Cardiac septum (tissue), 1 donor: Measurements from ENCODE around the gene MBLAC2. TPM values are rescaled to one million over a fixed set of nuclear protein-coding genes. Genes with fewer than 3 reads are reported as not detected.

Experiments
- DNase-seq: peaks from one replicate; pipeline ENCODE4 v3.0.0-alpha.2; 2020; ENCODE audit warnings: low spot score
- intact Hi-C: fragments of 100-400 bp; cut with DNase I; formaldehyde crosslinking; loops from one replicate; pipeline ENCODE4 v1.14.0; 2022
- long read RNA-seq: library from polyadenylated mRNA; unstranded; transcript quantifications from one replicate; pipeline ENCODE4 v2.0.0, GENCODE V29; 2021
- total RNA-seq: library from RNA; stranded (reverse); fragmentation: NEBNext Ultra II Directional; extraction: Animal tissue kit (Norgen Biotek cat#: 25700); gene quantifications from one replicate; pipeline ENCODE4 v1.2.1, GENCODE V29; 2021
- donor health status: DM: no; HTN: no; CAD: no.

MBLAC2 gene
- total RNA-seq, result 2.9 TPM
- long read RNA-seq, full-length matches to known transcripts, result 5 of 5 reads
- long read RNA-seq, partial matches to known transcripts, result 0 of 5 reads
- long read RNA-seq, other reads (novel, unspliced or antisense), result 0 of 5 reads

DNA sequence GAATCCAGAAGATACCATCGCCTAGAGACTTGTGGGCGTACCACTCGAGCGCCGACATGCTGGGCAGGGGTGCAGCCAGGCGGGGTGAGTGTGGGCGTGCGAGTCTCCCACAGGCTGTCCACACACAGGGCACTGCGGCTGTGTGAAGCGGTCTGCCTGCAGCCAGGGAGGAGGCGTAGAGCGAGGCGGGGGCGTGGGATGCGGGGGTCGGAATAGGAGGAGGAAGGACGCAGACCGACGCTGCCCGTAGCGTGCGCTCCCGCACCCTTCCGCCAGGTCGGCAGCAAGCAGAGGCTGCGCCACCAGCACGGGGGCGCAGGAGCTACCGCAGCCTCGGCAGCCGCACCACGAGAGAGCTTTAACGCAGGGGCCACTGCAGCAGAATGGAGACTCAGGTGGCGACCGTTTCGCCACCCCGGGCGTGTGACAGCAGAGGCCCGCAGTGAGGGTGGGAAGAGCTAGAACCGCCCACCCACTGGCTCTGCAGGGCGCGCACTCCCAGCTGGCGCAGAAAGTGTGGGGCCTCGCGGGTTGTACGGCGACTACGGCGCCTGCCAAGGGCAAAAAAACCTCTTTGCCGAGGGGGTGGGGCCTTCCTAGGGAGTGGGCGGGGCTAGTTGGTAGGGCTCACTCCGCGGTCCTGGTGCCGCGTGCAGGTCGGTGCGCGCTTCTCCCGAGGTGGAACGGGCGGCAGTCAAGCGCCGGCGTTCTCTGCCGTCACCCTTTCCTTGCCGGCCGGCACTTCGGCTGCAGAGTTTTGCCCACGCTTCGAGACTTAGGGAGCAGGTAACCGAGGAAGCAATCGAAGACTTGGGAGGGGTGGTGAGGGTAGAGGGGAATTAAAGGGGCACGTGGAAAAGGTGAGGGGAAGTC, at the start of gene MBLAC2, which contains the start of gene POLR3G:
TSS of gene MBLAC2 (minus strand) at position 537 of the 873 bp plus-strand sequence. CDS start at position 58, 479 bp downstream.
TSS of gene POLR3G (plus strand) at position 630 of the 873 bp plus-strand sequence. CDS start 10,704 bp downstream, outside the sequence.
- intact Hi-C loops, result loop anchor here (1.0 to 5.0 kb wide), 2 partner anchors 55 to 62 kb away; partner anchors contain the start of gene LYSMD3
- DNase-seq, result peak; percentile 96

DNA sequence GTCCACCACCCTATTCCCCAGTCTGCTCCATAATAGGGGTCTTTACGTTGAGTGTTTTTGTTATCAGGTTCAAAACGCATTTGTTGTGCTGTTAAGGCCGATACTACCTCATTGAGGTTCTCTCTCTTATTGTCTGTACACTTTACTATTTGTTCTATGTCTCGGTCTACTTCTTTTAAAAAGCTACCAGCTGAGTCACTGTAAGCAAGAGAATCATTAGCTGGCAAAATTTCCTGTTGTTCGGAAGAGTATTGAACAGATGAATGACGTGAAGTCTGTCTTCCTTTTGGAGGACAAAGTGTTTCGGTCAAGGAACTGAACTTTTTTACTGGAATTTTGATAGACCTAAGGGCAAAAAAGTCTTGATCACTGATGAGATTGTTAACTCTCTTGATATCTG, 44.5 kb upstream of the MBLAC2 start:
- no peak for DNase-seq

DNA sequence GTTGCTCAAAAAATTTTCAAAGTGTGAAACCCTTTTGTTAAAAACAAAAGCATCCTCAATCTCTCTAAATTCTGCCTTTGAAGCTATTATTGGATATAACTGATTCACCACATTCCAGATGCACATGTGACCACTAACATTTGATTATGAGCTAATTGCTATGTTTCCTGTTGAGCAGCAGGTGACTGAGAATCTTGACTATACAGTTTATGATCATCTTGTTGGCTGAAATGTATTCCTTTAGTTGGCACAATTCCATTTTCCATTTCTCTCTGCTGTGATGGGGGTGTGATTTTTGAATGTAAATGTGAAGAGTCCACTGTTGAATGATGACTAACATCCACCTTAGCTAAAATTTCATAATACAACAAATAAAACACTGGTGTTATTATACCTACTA, 44.1 kb upstream of the MBLAC2 start:
- no peak for DNase-seq
- intact Hi-C loops, result no loop called here

More for the DNA sequence above, 44.5 kb upstream of the MBLAC2 start:
- intact Hi-C loops, result no loop called here

DNA sequence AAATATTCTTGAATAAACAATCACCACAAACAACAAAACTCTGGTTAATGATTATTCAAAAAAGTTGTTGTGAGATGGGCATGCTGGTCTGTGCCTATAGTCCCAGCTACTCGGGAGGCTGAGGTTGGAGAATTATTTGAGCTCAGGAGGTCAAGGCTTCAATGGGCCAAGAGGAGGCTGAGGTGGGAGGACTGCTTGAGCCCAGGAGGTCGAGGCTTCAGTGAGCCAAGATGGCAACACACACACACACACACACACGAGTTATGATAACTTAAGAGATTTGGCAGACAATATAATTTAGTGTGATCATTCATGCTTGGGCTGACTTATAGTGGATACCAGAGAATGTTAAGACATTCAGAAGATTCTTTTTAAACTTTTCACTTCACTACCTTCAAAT, 39.9 kb upstream of the MBLAC2 start:
- intact Hi-C loops, result no loop called here
- no peak for DNase-seq

- intact Hi-C loops, result no loop called here
- DNase-seq, result no peak
Measured at GRCh38 chr5:90510438-90510837, 35.9 kb upstream of the MBLAC2 start.

DNA sequence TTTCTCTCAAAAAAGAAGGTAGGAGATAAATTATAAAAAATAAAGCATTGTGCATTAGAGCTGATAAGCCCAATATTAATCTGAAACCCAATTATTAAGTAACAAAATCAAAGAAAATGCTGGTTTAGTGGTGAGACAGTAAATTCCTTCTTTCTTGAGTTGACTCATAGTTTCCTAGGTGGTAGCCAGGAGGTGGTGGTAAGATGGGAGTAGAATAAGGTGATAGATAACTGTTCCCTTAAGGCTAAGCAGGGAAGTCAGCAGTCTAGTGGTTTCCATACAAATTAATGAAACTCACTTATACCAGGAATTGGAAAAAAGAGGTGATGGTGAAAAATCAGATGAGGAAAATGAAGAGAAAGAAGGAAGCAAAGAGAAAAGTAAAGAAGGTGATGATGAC, 31.6 kb upstream of the MBLAC2 start:
- intact Hi-C loops, result no loop called here
- DNase-seq, result no peak

- intact Hi-C loops, result no loop called here
- no peak for DNase-seq
Measured at GRCh38 chr5:90504743-90505142, 30.2 kb upstream of the MBLAC2 start.

- no peak for DNase-seq
- intact Hi-C loops, result no loop called here
Measured at GRCh38 chr5:90503596-90503995, 29.0 kb upstream of the MBLAC2 start.

GRCh38 chr5:90495146-90495545, 20.6 kb upstream of the MBLAC2 start:
- no peak for DNase-seq
- intact Hi-C loops, result no loop called here

DNA sequence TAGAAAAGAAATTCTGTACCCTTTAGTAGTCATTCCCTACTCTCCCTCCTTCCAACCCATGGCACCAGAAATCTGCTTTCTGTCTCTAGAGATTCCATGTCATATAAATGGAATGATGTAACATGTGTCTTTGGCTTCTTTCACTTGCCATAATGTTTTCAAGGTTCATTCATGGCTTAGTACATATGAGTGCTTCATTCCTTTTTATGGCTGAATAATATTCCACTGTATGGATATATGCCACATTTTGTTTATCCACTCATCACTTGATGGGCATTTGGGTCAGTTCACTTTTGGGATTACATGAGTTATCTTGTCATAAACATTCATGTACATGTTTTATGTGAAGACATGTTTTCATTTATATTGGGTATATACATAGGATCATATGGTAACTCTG, 19.5 kb upstream of the MBLAC2 start:
- no peak for DNase-seq
- intact Hi-C loops, result no loop called here

DNA sequence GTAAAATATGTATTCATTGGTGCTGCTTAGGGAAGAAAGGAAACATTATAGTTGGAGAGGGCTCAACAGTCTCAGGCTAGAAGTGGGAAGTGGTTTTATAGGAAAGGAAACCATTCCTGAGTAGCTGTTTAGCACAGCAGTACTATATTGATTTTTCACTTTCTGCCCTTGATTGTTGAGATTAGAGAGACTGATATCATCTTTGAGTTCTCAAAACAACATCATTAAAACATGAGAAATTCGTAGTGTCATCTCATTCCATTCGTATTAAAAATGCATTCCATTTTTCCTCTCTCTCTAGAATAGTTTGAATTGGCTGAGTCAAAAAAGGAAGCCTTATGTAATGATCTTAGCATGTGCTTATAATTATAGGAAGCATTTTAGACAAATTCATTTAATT, 14.2 kb upstream of the MBLAC2 start:
- no peak for DNase-seq
- intact Hi-C loops, result no loop called here

- intact Hi-C loops, result no loop called here
- DNase-seq, result no peak
Measured at GRCh38 chr5:90484540-90484939, 10.0 kb upstream of the MBLAC2 start.

GRCh38 chr5:90483206-90483605, 8.6 kb upstream of the MBLAC2 start:
- intact Hi-C loops, result no loop called here
- DNase-seq, result no peak

DNA sequence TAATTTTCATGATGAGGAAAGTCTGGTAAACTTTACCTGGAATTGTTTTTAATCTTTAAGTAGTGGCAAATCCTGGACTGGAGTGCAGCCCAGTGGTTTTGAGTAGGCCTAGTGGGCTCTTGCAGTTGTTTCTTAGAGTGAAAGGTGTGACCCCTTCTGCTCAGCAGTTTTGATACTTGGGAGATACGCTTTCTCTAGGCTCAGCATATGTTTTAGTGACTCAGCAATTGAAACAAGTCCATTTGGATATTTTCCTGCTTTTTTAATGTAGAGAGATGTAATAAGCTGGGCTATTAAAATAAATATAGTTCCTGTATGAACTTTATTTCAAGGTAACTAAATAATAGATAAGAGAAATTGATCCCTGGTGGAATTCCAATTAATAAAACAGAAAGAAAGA, 6.1 kb upstream of the MBLAC2 start:
- intact Hi-C loops, result no loop called here
- DNase-seq, result no peak

DNA sequence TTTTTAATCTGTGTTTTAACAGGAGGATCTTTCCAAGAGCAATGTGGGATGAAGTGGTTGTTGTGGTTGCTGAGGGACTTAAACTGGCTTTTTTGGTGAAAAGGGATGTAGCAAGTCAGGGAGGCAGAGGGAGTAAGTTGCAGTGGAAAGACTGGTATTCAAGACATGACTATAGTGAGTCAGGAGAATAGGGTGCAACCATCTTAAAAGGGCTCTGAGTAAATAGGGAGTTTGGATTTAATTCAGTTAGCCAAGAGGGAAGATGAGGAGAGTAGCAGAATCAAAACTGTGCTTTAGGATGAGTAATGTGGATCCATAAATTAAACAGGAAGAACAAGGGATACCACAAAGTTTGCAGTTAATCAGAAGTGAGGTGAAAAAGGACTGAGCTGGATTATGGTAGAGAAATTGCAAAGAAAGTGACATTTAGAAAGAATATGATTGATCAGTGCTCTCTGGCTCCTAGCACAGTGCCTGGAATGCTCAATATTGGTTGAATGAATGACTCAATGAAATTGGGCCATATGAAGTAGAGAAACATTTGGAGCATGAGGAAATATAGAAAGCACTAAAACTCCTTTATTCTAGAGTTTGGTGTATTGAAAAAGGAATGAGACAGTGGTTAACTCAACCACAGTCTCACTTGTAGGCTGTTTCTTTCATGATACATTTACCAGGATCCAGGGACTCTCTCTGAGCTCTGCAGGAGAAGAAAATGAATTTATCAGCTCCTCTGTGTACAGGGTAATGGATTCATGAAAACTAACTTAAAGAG, 5.2 kb upstream of the MBLAC2 start:
- DNase-seq, result no peak
- intact Hi-C loops, result no loop called here

DNA sequence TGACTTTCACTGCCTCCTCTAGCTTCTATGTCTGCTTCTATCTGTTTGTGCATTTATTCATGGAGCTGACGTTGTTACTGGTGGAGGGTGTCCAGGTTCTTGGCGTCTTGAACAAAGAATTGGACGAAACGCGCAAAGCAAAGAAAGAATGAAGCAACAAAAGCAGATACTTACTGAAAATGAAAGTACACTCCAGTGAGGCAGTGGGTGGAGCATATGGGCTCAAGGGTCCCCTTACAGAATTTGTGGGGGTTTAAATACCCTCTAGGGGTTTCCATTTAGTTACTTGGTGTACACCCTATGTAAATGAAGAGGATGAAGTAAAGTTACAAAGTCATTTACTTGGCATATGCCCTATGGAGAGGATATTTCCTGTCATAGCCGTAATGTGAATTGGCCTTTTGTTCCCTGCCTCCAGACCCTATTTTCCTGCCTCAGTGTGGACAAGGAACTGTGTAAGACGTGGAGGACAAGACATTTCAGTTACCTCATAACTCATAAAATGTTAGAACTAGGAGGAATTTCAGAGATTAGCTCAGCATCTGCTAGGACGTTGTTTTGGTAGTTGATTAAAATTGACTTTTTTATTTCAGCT, 3.1 kb upstream of the MBLAC2 start:
- no peak for DNase-seq
- intact Hi-C loops, result no loop called here

DNA sequence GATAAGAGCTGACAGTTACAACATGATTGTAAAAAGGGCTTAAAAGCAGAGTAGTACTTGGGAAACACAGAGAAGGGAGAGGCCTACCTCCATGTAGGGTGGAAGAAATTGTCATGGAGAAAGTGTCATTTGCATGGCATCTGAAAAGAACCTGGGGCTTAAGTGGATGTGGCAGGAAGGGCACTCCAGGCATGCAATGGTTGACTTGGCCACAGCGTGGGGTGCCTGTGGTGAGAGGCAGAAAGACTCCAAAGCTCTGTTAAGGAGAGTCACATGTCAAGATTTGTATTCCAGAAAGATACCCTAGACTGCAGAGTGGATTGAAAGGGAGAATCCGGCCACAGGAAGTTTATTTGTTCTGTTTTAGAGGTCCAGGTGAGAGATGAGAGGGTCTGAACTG, 2.5 kb upstream of the MBLAC2 start:
- intact Hi-C loops, result no loop called here
- DNase-seq, result no peak

- intact Hi-C loops, result no loop called here
- no peak for DNase-seq
Measured at GRCh38 chr5:90476391-90476790, 1.8 kb upstream of the MBLAC2 start.

- DNase-seq, result no peak
- intact Hi-C loops, result no loop called here
Measured at GRCh38 chr5:90475436-90475980, 937 bp upstream of the MBLAC2 start.
